CD4-positive, alpha-beta T cell (primary cell): Measurements from ENCODE around the gene ZFHX2. TPM values are rescaled to one million over a fixed set of nuclear protein-coding genes. Genes with fewer than 3 reads are reported as not detected.

Experiments
- ATAC-seq: fragments of 200-7000 bp; cut with Tn5 transposase; one replicate; pipeline ENCODE4 v1.10.0; 2022; ENCODE audit warnings: mild to moderate bottlenecking; ENCODE audit not compliant: poor library complexity
- CTCF ChIA-PET: fragments of 350-600 bp; sonication (Branson Sonifier 250); formaldehyde crosslinking; loops from one replicate; lab custom pipeline; 2021; ENCODE audit warnings: antibody characterized with exemption, inconsistent platforms; lab: Charles Lee
- POLR2A ChIA-PET: fragments of 350-600 bp; sonication (Branson Sonifier 250); formaldehyde crosslinking; loops from one replicate; lab custom pipeline; 2021; ENCODE audit warnings: antibody characterized with exemption, inconsistent platforms; lab: Charles Lee
- DNase-seq, 14 experiments: peaks; one replicate each; pipeline ENCODE4 v3.0.0-alpha.2; 2013 to 2020; ENCODE audit warnings: mixed read lengths in 2 of 14
- H3K27ac ChIP-seq, 2 donors: one replicate each; pipeline versions ENCODE4 v1.5.1 to v1.7.0; 2013; ENCODE audit warnings: low read length in 2 of 2, low read depth in 1 of 2, mild to moderate bottlenecking in 1 of 2
- H3K27me3 ChIP-seq, 2 experiments: 1 replicate in 1 of 2; 2 replicates in 1 of 2; pipeline versions ENCODE4 v1.6.1 to v1.7.0; 2013; ENCODE audit warnings: low read length in 2 of 2, control low read depth in 1 of 2, mild to moderate bottlenecking in 1 of 2, moderate library complexity in 1 of 2; ENCODE audit not compliant: insufficient read depth in 2 of 2, control insufficient read depth in 1 of 2
- H3K36me3 ChIP-seq: one replicate; pipeline ENCODE4 v1.6.1; 2013; ENCODE audit warnings: low read length, control low read depth; ENCODE audit not compliant: insufficient read depth
- H3K4me1 ChIP-seq: one replicate; pipeline ENCODE4 v1.6.1; 2013; ENCODE audit warnings: low read length, control low read depth; ENCODE audit not compliant: insufficient read depth
- H3K4me3 ChIP-seq: one replicate; pipeline ENCODE4 v1.5.1; 2013; ENCODE audit warnings: mild to moderate bottlenecking, low read length, moderate library complexity
- H3K9me3 ChIP-seq, 2 experiments: 1 replicate in 1 of 2; 2 replicates in 1 of 2; pipeline versions ENCODE4 v1.6.1 to v1.7.0; 2013; ENCODE audit warnings: low read length in 2 of 2, mild to moderate bottlenecking in 2 of 2, control low read depth in 1 of 2, moderate library complexity in 1 of 2; ENCODE audit not compliant: control insufficient read depth in 1 of 2, insufficient read depth in 1 of 2
- H3K27ac Mint-ChIP-seq: one replicate; pipeline ENCODE4 v1.8.0; 2020; ENCODE audit warnings: mixed read lengths
- H3K27me3 Mint-ChIP-seq: one replicate; pipeline ENCODE4 v1.8.0; 2021; ENCODE audit warnings: mixed read lengths
- H3K36me3 Mint-ChIP-seq: one replicate; pipeline ENCODE4 v1.8.0; 2021; ENCODE audit warnings: low read depth, mixed read lengths
- H3K4me1 Mint-ChIP-seq: one replicate; pipeline ENCODE4 v1.8.0; 2021; ENCODE audit warnings: low read depth, mixed read lengths
- H3K4me3 Mint-ChIP-seq: one replicate; pipeline ENCODE4 v1.8.0; 2020; ENCODE audit warnings: mild to moderate bottlenecking, mixed read lengths
- H3K9me3 Mint-ChIP-seq: one replicate; pipeline ENCODE4 v1.8.0; 2020; ENCODE audit warnings: mixed read lengths
- intact Hi-C, 2 experiments: fragments of 100-400 bp; cut with DNase I in 1 of 2; cut with micrococcal nuclease in 1 of 2; formaldehyde crosslinking; loops; one replicate each; pipeline versions ENCODE4 v1.15.1 to v1.9.0; 2023 to 2025; cut with DNase I, micrococcal nuclease
- total RNA-seq, 174 experiments: library from RNA in 2 of 174; stranded (reverse) in 2 of 174; gene quantifications; one replicate each; pipeline ENCODE4 v1.2.3 and lab custom pipeline; 2021 to 2026
- TF ChIP-seq, protein P1 (sequence below): fragments of 200-600 bp; IDR thresholded peaks from one replicate; pipeline ENCODE4 v1.8.0; 2022; ENCODE audit warnings: antibody characterized with exemption, mild to moderate bottlenecking

ZFHX2 gene
- total RNA-seq, 2 experiments from 2014 or later = 0.19 to 0.22 TPM

- H3K9me3 ChIP-seq = peaks cover 0 to 3% of the 10 kb centered on the region in 2 experiments
- ChIA-PET POLR2A (interaction anchor here (1.3 kb wide), 1 partner anchor 881 kb away, joined by 3 read pairs; no protein-coding TSS in a partner anchor), CTCF (interaction anchor here (1.9 kb wide), 1 partner anchor 89 kb away, joined by 5 read pairs; no protein-coding TSS in a partner anchor)
- H3K4me1 ChIP-seq = peaks cover 14% of the 10 kb centered on the region
- H3K27me3 ChIP-seq = no peaks in the 10 kb centered on the region
- ATAC-seq (no peak), DNase-seq (no peak)
- TF ChIP-seq, protein P1, sequence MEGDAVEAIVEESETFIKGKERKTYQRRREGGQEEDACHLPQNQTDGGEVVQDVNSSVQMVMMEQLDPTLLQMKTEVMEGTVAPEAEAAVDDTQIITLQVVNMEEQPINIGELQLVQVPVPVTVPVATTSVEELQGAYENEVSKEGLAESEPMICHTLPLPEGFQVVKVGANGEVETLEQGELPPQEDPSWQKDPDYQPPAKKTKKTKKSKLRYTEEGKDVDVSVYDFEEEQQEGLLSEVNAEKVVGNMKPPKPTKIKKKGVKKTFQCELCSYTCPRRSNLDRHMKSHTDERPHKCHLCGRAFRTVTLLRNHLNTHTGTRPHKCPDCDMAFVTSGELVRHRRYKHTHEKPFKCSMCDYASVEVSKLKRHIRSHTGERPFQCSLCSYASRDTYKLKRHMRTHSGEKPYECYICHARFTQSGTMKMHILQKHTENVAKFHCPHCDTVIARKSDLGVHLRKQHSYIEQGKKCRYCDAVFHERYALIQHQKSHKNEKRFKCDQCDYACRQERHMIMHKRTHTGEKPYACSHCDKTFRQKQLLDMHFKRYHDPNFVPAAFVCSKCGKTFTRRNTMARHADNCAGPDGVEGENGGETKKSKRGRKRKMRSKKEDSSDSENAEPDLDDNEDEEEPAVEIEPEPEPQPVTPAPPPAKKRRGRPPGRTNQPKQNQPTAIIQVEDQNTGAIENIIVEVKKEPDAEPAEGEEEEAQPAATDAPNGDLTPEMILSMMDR = no peak
- intact Hi-C loops = no loop called here
- H3K27ac ChIP-seq = no peak overlapping the region
- Mint-ChIP-seq H3K9me3 (no peaks in the 10 kb centered on the region), H3K27me3 (no peaks in the 10 kb centered on the region), H3K4me1 (peaks cover 7% of the 10 kb centered on the region), H3K4me3 (no peak overlapping the region), H3K27ac (no peak overlapping the region), H3K36me3 (peaks cover 46% of the 10 kb centered on the region)
- H3K36me3 ChIP-seq = peaks cover 49% of the 10 kb centered on the region
- no peak overlapping the region for H3K4me3 ChIP-seq
Measured at GRCh38 chr14:23470947-23471346, 80.6 kb downstream of the ZFHX2 start.

Other genes starting within 250 kb of the ZFHX2 start
- 10 to 100 TPM; 51.0 to 53.8 TPM for gene PPP1R3E, start 248.9 kb downstream of the ZFHX2 start, total RNA-seq
- 1 to 10 TPM; 2.3 to 3.7 TPM for gene BCL2L2, start 244.9 kb downstream of the ZFHX2 start, total RNA-seq
- gene PABPN1, start 230.3 kb downstream of the ZFHX2 start, total RNA-seq = 100 to 1,000 TPM; 188 to 195 TPM
- 10 to 100 TPM; 19.5 to 21.1 TPM for gene SLC22A17, start 198.9 kb downstream of the ZFHX2 start, total RNA-seq
- not detected for gene EFS, start 186.6 kb downstream of the ZFHX2 start, total RNA-seq
- gene IL25, start 179.0 kb downstream of the ZFHX2 start, total RNA-seq = not detected
- not detected for gene CMTM5, start 174.7 kb downstream of the ZFHX2 start, total RNA-seq
- not detected for gene MYH6, start 143.5 kb downstream of the ZFHX2 start, total RNA-seq
- gene MYH7, start 116.1 kb downstream of the ZFHX2 start, total RNA-seq = not detected
- 100 to 1,000 TPM; 146 to 149 TPM for gene NGDN, start 82.1 kb downstream of the ZFHX2 start, total RNA-seq
- 10 to 100 TPM; 13.0 to 13.4 TPM for gene THTPA, start 4.5 kb upstream of the ZFHX2 start, total RNA-seq
- 100 to 1,000 TPM; 193 to 198 TPM for gene AP1G2, start 16.0 kb upstream of the ZFHX2 start, total RNA-seq
- not detected for gene JPH4, start 27.0 kb upstream of the ZFHX2 start, total RNA-seq
- gene DHRS2, start 84.6 kb upstream of the ZFHX2 start, total RNA-seq = under 1 TPM in 1 of 2 experiments, not detected in 1; 0.27 TPM